HCT116 (cell line): ENCODE data around the gene HGFAC. TPM values are rescaled to one million over a fixed set of nuclear protein-coding genes. Genes with fewer than 3 reads are reported as not detected.

Experiments used
- ATAC-seq: fragments of 200-7000 bp; cut with Tn5 transposase; 2 replicates; pipeline ENCODE4 v1.9.1; 2020; ENCODE audit warnings: mild to moderate bottlenecking, moderate library complexity
- BruUV-seq: library from RNA; stranded (reverse); fragments of 400-500 nt; replicated peaks from 2 replicates; lab custom pipeline; 2021; lab: Mats Ljungman, UMichigan
- CTCF ChIA-PET: fragments of 300-600 bp; sonication (Branson Sonifier 250); formaldehyde crosslinking; loops from one replicate; lab custom pipeline; 2021; ENCODE audit warnings: antibody characterized with exemption; lab: Charles Lee
- POLR2A ChIA-PET: fragments of 300-600, 350-600 bp; sonication (Branson Sonifier 250); formaldehyde crosslinking; loops from one replicate; lab custom pipeline; 2021; ENCODE audit warnings: antibody characterized with exemption; lab: Charles Lee
- RAD21 ChIA-PET, 2 experiments: fragments of 300-600 bp; sonication (Branson Sonifier 250); formaldehyde crosslinking; loops; one replicate each; lab custom pipeline; 2023; ENCODE audit warnings: low total read pairs in 2 of 2; ENCODE audit not compliant: uncharacterized antibody in 2 of 2, unreplicated experiment in 2 of 2, low non-redundant PET in 1 of 2; lab: Charles Lee
- DNase-seq: peaks from one replicate; pipeline ENCODE4 v3.0.0-alpha.2; 2010; ENCODE audit warnings: low read depth, low spot score
- H2AFZ ChIP-seq: fragments of 200-600 bp; shearing (Covaris generic), sonication (generic); 2 replicates; pipeline ENCODE4 v1.6.1; 2017; ENCODE audit warnings: low read depth, mixed run types, mixed read lengths, antibody characterized with exemption, low read length; ENCODE audit not compliant: poor library complexity, severe bottlenecking
- H3K27ac ChIP-seq: 2 replicates; pipeline ENCODE4 v1.5.1; 2012; ENCODE audit warnings: low read depth, low read length
- H3K27me3 ChIP-seq: fragments of 200-600 bp; sonication (generic); 2 replicates; pipeline ENCODE4 v1.6.1; 2016; ENCODE audit warnings: mixed run types, low read length, mixed read lengths; ENCODE audit not compliant: insufficient read depth
- H3K36me3 ChIP-seq, 2 experiments: fragments of 200-500 bp in 1 of 2; fragments of 200-600 bp in 1 of 2; sonication (Bioruptor generic) in 1 of 2; sonication (generic) in 1 of 2; 2 replicates each; pipeline versions ENCODE4 v1.5.1 to v1.6.1; 2014 to 2016; ENCODE audit warnings: low read length in 2 of 2, inconsistent platforms in 1 of 2, mixed read lengths in 1 of 2, mixed run types in 1 of 2; ENCODE audit not compliant: insufficient read depth in 2 of 2, control insufficient read depth in 1 of 2
- H3K4me1 ChIP-seq, 2 experiments: fragments of 200-600 bp in 1 of 2; sonication (generic) in 1 of 2; 2 replicates each; pipeline versions ENCODE4 v1.5.1 to v1.6.1; 2012 to 2017; ENCODE audit warnings: low read length in 2 of 2, inconsistent platforms in 1 of 2, mild to moderate bottlenecking in 1 of 2, mixed read lengths in 1 of 2, mixed run types in 1 of 2, moderate library complexity in 1 of 2; ENCODE audit not compliant: insufficient read depth in 2 of 2, control insufficient read depth in 1 of 2
- H3K4me2 ChIP-seq: fragments of 200-600 bp; sonication (generic); 2 replicates; pipeline ENCODE4 v1.6.1; 2017; ENCODE audit warnings: mixed run types, low read length, mixed read lengths
- H3K4me3 ChIP-seq, 2 experiments: fragments of 200-600 bp in 1 of 2; sonication (generic) in 1 of 2; replicated peaks in 1 of 2; 2 replicates each; pipeline ENCODE4 v1.5.1; 2011 to 2016; ENCODE audit warnings: low read length in 2 of 2, control low read depth in 1 of 2, low read depth in 1 of 2, mild to moderate bottlenecking in 1 of 2, mixed read lengths in 1 of 2, mixed run types in 1 of 2
- H3K79me2 ChIP-seq: fragments of 200-600 bp; sonication (generic); 2 replicates; pipeline ENCODE4 v1.6.1; 2017; ENCODE audit warnings: mild to moderate bottlenecking, mixed run types, low read length, moderate library complexity, mixed read lengths; ENCODE audit not compliant: insufficient read depth
- H3K9ac ChIP-seq: fragments of 200-600 bp; sonication (generic); 2 replicates; pipeline ENCODE4 v1.6.1; 2016; ENCODE audit warnings: low read length, mixed read lengths
- H3K9me2 ChIP-seq: fragments of 200-600 bp; sonication (generic), shearing (Covaris generic); 2 replicates; pipeline ENCODE4 v1.6.1; 2017; ENCODE audit warnings: mixed run types, mild to moderate bottlenecking, moderate library complexity; ENCODE audit not compliant: insufficient read depth
- H3K9me3 ChIP-seq, 2 experiments: fragments of 200-500 bp in 1 of 2; fragments of 200-600 bp in 1 of 2; sonication (Bioruptor generic) in 1 of 2; sonication (generic) in 1 of 2; 2 replicates each; pipeline ENCODE4 v1.6.1; 2014 to 2017; ENCODE audit warnings: low read length in 2 of 2, mixed read lengths in 2 of 2, inconsistent platforms in 1 of 2, low read depth in 1 of 2, mild to moderate bottlenecking in 1 of 2, mixed run types in 1 of 2, moderate library complexity in 1 of 2; ENCODE audit not compliant: control insufficient read depth in 1 of 2, insufficient read depth in 1 of 2
- H4K20me1 ChIP-seq: fragments of 200-600 bp; sonication (generic), shearing (Covaris generic); 2 replicates; pipeline ENCODE4 v1.6.1; 2017; ENCODE audit warnings: mixed run types, mild to moderate bottlenecking, moderate library complexity; ENCODE audit not compliant: insufficient read depth
- CBX3 ChIP-seq: IDR thresholded peaks from 2 replicates; pipeline ENCODE4 v1.6.1; 2012; ENCODE audit warnings: low read depth
- CTCF ChIP-seq, 3 experiments: fragments of 200-600 bp in 1 of 3; sonication (generic) in 1 of 3; IDR thresholded peaks in 2 of 3; conservative IDR thresholded peaks in 1 of 3; 2 replicates each; pipeline ENCODE4 v1.5.1; 2012 to 2017; ENCODE audit warnings: low read depth in 2 of 3, low read length in 2 of 3, antibody characterized with exemption in 1 of 3, borderline replicate concordance in 1 of 3, control low read depth in 1 of 3, mild to moderate bottlenecking in 1 of 3, mixed read lengths in 1 of 3, mixed run types in 1 of 3, moderate library complexity in 1 of 3; ENCODE audit not compliant: insufficient read depth in 1 of 3
- EGR1 ChIP-seq: IDR thresholded peaks from 2 replicates; pipeline ENCODE4 v1.6.1; 2012; ENCODE audit warnings: low read depth
- ELF1 ChIP-seq: IDR thresholded peaks from 2 replicates; pipeline ENCODE4 v1.6.1; 2012; ENCODE audit warnings: low read depth, borderline replicate concordance
- EZH2 ChIP-seq: fragments of 200-600 bp; sonication (generic); IDR thresholded peaks from 2 replicates; pipeline ENCODE4 v1.6.1; 2017; ENCODE audit warnings: antibody characterized with exemption, mixed run types
- EZH2phosphoT487 ChIP-seq: fragments of 200-600 bp; IDR thresholded peaks from 2 replicates; pipeline ENCODE4 v1.6.1; 2018; ENCODE audit warnings: antibody characterized with exemption, borderline replicate concordance
- FOSL1 ChIP-seq: IDR thresholded peaks from 2 replicates; pipeline ENCODE4 v1.6.1; 2012; ENCODE audit warnings: low read depth
- JUND ChIP-seq: IDR thresholded peaks from 2 replicates; pipeline ENCODE4 v1.6.1; 2012
- POLR2A ChIP-seq: IDR thresholded peaks from 2 replicates; pipeline ENCODE4 v1.7.0; 2011; ENCODE audit warnings: borderline replicate concordance; ENCODE audit not compliant: insufficient read depth, insufficient read length; ENCODE audit errors: extremely low read depth
- POLR2AphosphoS5 ChIP-seq: IDR thresholded peaks from 2 replicates; pipeline ENCODE4 v1.6.1; 2011; ENCODE audit warnings: mild to moderate bottlenecking, low read depth, low read length, moderate library complexity
- RAD21 ChIP-seq: IDR thresholded peaks from 2 replicates; pipeline ENCODE4 v1.6.1; 2012; ENCODE audit warnings: low read depth, mild to moderate bottlenecking
- SP1 ChIP-seq: IDR thresholded peaks from 2 replicates; pipeline ENCODE4 v1.6.1; 2012; ENCODE audit warnings: low read depth
- SRF ChIP-seq: IDR thresholded peaks from 2 replicates; pipeline ENCODE4 v1.6.1; 2012; ENCODE audit warnings: low read depth
- TCF7L2 ChIP-seq: IDR thresholded peaks from 2 replicates; pipeline ENCODE4 v1.7.0; 2011; ENCODE audit warnings: borderline replicate concordance, inconsistent platforms; ENCODE audit not compliant: insufficient read depth, insufficient read length; ENCODE audit errors: extremely low read depth
- YY1 ChIP-seq: IDR thresholded peaks from 2 replicates; pipeline ENCODE4 v1.6.1; 2011; ENCODE audit warnings: low read length, low read depth, moderate library complexity, mild to moderate bottlenecking; ENCODE audit not compliant: insufficient replicate concordance; ENCODE audit errors: extremely low read depth
- ZBTB33 ChIP-seq: IDR thresholded peaks from 2 replicates; pipeline ENCODE4 v1.6.1; 2011; ENCODE audit warnings: mild to moderate bottlenecking, low read length, moderate library complexity; ENCODE audit not compliant: insufficient replicate concordance; ENCODE audit errors: extremely low read depth
- ZFX ChIP-seq: fragments of 450-650 bp; IDR thresholded peaks from 2 replicates; pipeline ENCODE4 v1.6.1; 2017
- ZNF274 ChIP-seq: fragments of 200-500 bp; sonication (Bioruptor generic); IDR thresholded peaks from 2 replicates; pipeline ENCODE4 v1.6.1; 2014; ENCODE audit warnings: mild to moderate bottlenecking, low read depth, low read length, inconsistent platforms
- intact Hi-C: fragments of 100-400 bp; cut with micrococcal nuclease; formaldehyde crosslinking; loops from 2 replicates; pipeline ENCODE4 v1.10.0; 2022
- total RNA-seq: library from RNA; stranded (reverse); gene quantifications from one replicate; pipeline ENCODE4 v1.2.1, GENCODE V29; 2021; ENCODE audit not compliant: unreplicated experiment

The HGFAC gene
- total RNA-seq, 1 experiment from 2014 or later: 1.1 TPM

GRCh38 chr4:3404546-3404945 lies 37.2 kb upstream of the HGFAC start:
- Histone ChIP-seq H4K20me1 (no peaks in the 10 kb centered on the region), H3K9me2 (no peaks in the 10 kb centered on the region), H3K36me3 (no peaks in the 10 kb centered on the region), H3K79me2 (no peaks in the 10 kb centered on the region), H3K27ac (no peak overlapping the region), H3K4me2 (no peak overlapping the region), H2AFZ (no peak overlapping the region), H3K4me3 (no peak overlapping the region), H3K9me3 (no peaks in the 10 kb centered on the region), H3K27me3 (no peaks in the 10 kb centered on the region), H3K9ac (no peak overlapping the region), H3K4me1 (peaks cover 0 to 4% of the 10 kb centered on the region in 2 experiments; a peak in 2 of 4 replicates)
- BruUV-seq: no TSS peak
- ATAC-seq: peak; percentile 57; the same call in 1 of the 2 replicates
- DNase-seq: no peak
- RAD21 ChIA-PET: no interaction called here
- CTCF ChIA-PET: no interaction called here
- TF ChIP-seq ZNF274: no peak
- no peak for TF ChIP-seq TCF7L2
- no peak for TF ChIP-seq ELF1
- TF ChIP-seq ZBTB33: no peak
- TF ChIP-seq POLR2A: no peak
- no peak for TF ChIP-seq CBX3
- no peak for TF ChIP-seq SRF
- TF ChIP-seq EZH2: no peak
- no peak for TF ChIP-seq EGR1
- intact Hi-C loops: no loop called here
- POLR2A ChIA-PET: no interaction called here

- no peaks in the 10 kb centered on the region for H3K4me1 ChIP-seq
- ChIA-PET RAD21 (no interaction called here), CTCF (no interaction called here), POLR2A (interaction anchor here (1.0 kb wide), 1 partner anchor 13 kb away, joined by 3 read pairs; no protein-coding TSS in a partner anchor)
- BruUV-seq: no TSS peak
- H3K36me3 ChIP-seq: no peaks in the 10 kb centered on the region
- no peaks in the 10 kb centered on the region for H4K20me1 ChIP-seq
- no peak overlapping the region for H3K4me2 ChIP-seq
- no peaks in the 10 kb centered on the region for H3K9me3 ChIP-seq
- H3K9me2 ChIP-seq: no peaks in the 10 kb centered on the region
- DNase-seq: no peak
- intact Hi-C loops: no loop called here
- H3K27ac ChIP-seq: no peak overlapping the region
- no peak overlapping the region for H2AFZ ChIP-seq
- no peaks in the 10 kb centered on the region for H3K27me3 ChIP-seq
- H3K4me3 ChIP-seq: no peak overlapping the region
- no peaks in the 10 kb centered on the region for H3K79me2 ChIP-seq
- ATAC-seq: no peak
- no peak overlapping the region for H3K9ac ChIP-seq
- no peak for TF ChIP-seq JUND
- no peak for TF ChIP-seq EZH2phosphoT487
- TF ChIP-seq FOSL1: no peak
- no peak for TF ChIP-seq POLR2AphosphoS5
- TF ChIP-seq POLR2A: no peak
- no peak for TF ChIP-seq CTCF (IDR thresholded peaks at IDR 0.05 in 2 of 3, conservative IDR thresholded peaks at IDR 0.05 in 1 of 3; ENCODE audit: borderline replicate concordance in 1 of 3, insufficient read depth in 1 of 3, low read depth in 2 of 3, low read length in 2 of 3)
- no peak for TF ChIP-seq ELF1
- no peak for TF ChIP-seq SRF
- no peak for TF ChIP-seq YY1
- no peak for TF ChIP-seq EGR1
- TF ChIP-seq ZFX: no peak
- no peak for TF ChIP-seq EZH2
- no peak for TF ChIP-seq RAD21
- TF ChIP-seq SP1: no peak
Observed at GRCh38 chr4:3405176-3405575, 36.6 kb upstream of the HGFAC start.
